Astrocyte (in vitro differentiated cells and primary cell): ENCODE measurements around the gene HEXD. TPM values are rescaled to one million over a fixed set of nuclear protein-coding genes. Genes with fewer than 3 reads are reported as not detected.

Experiments
- DNase-seq: peaks from one replicate; pipeline ENCODE4 v3.0.0-alpha.2; 2010; ENCODE audit warnings: low read depth
- FAIRE-seq: peaks from 2 replicates; lab custom pipeline; 2011; peaks lifted over from hg19 to GRCh38; lab: Jason Lieb, UNC
- H2AFZ ChIP-seq: 2 replicates; pipeline ENCODE4 v1.6.0; 2012; ENCODE audit warnings: low read depth, low read length, inconsistent platforms
- H3K27ac ChIP-seq: 2 replicates; pipeline ENCODE4 v1.5.1; 2011; ENCODE audit warnings: low read depth, low read length, inconsistent platforms
- H3K27me3 ChIP-seq: 2 replicates; pipeline ENCODE4 v1.6.0; 2011; ENCODE audit warnings: low read length, inconsistent platforms; ENCODE audit not compliant: insufficient read depth
- H3K36me3 ChIP-seq: 2 replicates; pipeline ENCODE4 v1.5.1; 2011; ENCODE audit warnings: low read length, inconsistent platforms; ENCODE audit not compliant: insufficient read depth
- H3K4me1 ChIP-seq: 2 replicates; pipeline ENCODE4 v1.5.1; 2011; ENCODE audit warnings: low read length, inconsistent platforms; ENCODE audit not compliant: insufficient read depth
- H3K4me2 ChIP-seq: 2 replicates; pipeline ENCODE4 v1.6.0; 2012; ENCODE audit warnings: low read length, inconsistent platforms
- H3K4me3 ChIP-seq: 2 replicates; pipeline ENCODE4 v1.5.1; 2011; ENCODE audit warnings: low read depth, mild to moderate bottlenecking, low read length, inconsistent platforms; ENCODE audit not compliant: insufficient read depth
- H3K79me2 ChIP-seq: 2 replicates; pipeline ENCODE4 v1.6.0; 2012; ENCODE audit warnings: mild to moderate bottlenecking, low read length, inconsistent platforms; ENCODE audit not compliant: insufficient read depth
- H3K9ac ChIP-seq: 2 replicates; pipeline ENCODE4 v1.6.0; 2012; ENCODE audit warnings: mild to moderate bottlenecking, low read length, inconsistent platforms
- H3K9me3 ChIP-seq: 2 replicates; pipeline ENCODE4 v1.5.1; 2012; ENCODE audit warnings: low read depth, mild to moderate bottlenecking, low read length, inconsistent platforms; ENCODE audit not compliant: insufficient read depth
- H4K20me1 ChIP-seq: 2 replicates; pipeline ENCODE4 v1.6.0; 2012; ENCODE audit warnings: low read length, inconsistent platforms; ENCODE audit not compliant: insufficient read depth
- H3K27ac Mint-ChIP-seq: one replicate; pipeline ENCODE4 v1.8.0; 2021; ENCODE audit warnings: mild to moderate bottlenecking, mixed read lengths; ENCODE audit not compliant: unreplicated experiment
- H3K27me3 Mint-ChIP-seq: one replicate; pipeline ENCODE4 v1.8.0; 2021; ENCODE audit warnings: low read depth, mixed read lengths; ENCODE audit not compliant: unreplicated experiment
- H3K36me3 Mint-ChIP-seq: one replicate; pipeline ENCODE4 v1.8.0; 2021; ENCODE audit warnings: low read depth, mixed read lengths; ENCODE audit not compliant: unreplicated experiment
- H3K4me1 Mint-ChIP-seq: one replicate; pipeline ENCODE4 v1.8.0; 2021; ENCODE audit warnings: low read depth, mixed read lengths; ENCODE audit not compliant: unreplicated experiment
- H3K4me3 Mint-ChIP-seq: one replicate; pipeline ENCODE4 v1.8.0; 2021; ENCODE audit warnings: mild to moderate bottlenecking, moderate library complexity, mixed read lengths; ENCODE audit not compliant: unreplicated experiment
- H3K9me3 Mint-ChIP-seq: one replicate; pipeline ENCODE4 v1.8.0; 2021; ENCODE audit warnings: mild to moderate bottlenecking, mixed read lengths; ENCODE audit not compliant: unreplicated experiment
- CTCF ChIP-seq: IDR thresholded peaks from 2 replicates; pipeline ENCODE4 v1.5.1; 2011; ENCODE audit warnings: low read depth, mild to moderate bottlenecking, inconsistent platforms, low read length, moderate library complexity; ENCODE audit not compliant: insufficient read depth
- EZH2 ChIP-seq: IDR thresholded peaks from 2 replicates; pipeline ENCODE4 v1.6.1; 2012; ENCODE audit warnings: mild to moderate bottlenecking, low read length, inconsistent platforms; ENCODE audit not compliant: insufficient read depth
- total RNA-seq: library from RNA; stranded (reverse); gene quantifications from 2 replicates; pipeline ENCODE4 v1.2.1, GENCODE V29; 2021

Gene HEXD
- total RNA-seq, 1 donor from 2014 or later: 11.1 TPM

DNA sequence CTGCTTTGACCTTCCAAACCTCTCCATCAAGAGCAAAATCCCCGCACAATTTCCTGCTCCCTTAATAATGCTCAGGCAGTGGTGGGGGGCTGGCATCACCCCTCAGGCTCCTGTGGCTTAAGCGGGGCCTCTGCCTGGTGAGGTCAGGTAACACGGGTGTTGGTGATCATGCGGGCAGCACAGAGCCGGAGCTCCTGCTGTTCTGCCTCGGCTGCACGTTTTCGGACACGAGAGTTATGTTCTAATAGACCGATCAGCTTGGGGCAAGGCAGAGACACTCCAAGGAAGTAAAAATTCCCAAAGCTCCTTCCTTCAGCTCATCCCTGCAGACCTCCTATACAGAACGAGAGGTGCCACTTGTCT lies 46.4 kb downstream of the HEXD start:
- Histone ChIP-seq H3K9ac (no peak overlapping the region), H3K27ac (no peak overlapping the region), H3K4me1 (peaks cover 1% of the 10 kb centered on the region), H3K9me3 (no peaks in the 10 kb centered on the region), H3K4me3 (no peak overlapping the region), H2AFZ (no peak overlapping the region), H4K20me1 (peaks cover 13% of the 10 kb centered on the region), H3K27me3 (no peaks in the 10 kb centered on the region), H3K36me3 (peaks cover 29% of the 10 kb centered on the region), H3K79me2 (peaks cover 4% of the 10 kb centered on the region), H3K4me2 (no peak overlapping the region)
- Mint-ChIP-seq H3K27ac (no peak overlapping the region), H3K27me3 (no peaks in the 10 kb centered on the region), H3K4me3 (no peak overlapping the region), H3K36me3 (peaks cover 42% of the 10 kb centered on the region), H3K4me1 (no peaks in the 10 kb centered on the region), H3K9me3 (no peaks in the 10 kb centered on the region)
- DNase-seq: no peak
- no peak for FAIRE-seq
- no peak for TF ChIP-seq EZH2
- TF ChIP-seq CTCF: no peak

DNA sequence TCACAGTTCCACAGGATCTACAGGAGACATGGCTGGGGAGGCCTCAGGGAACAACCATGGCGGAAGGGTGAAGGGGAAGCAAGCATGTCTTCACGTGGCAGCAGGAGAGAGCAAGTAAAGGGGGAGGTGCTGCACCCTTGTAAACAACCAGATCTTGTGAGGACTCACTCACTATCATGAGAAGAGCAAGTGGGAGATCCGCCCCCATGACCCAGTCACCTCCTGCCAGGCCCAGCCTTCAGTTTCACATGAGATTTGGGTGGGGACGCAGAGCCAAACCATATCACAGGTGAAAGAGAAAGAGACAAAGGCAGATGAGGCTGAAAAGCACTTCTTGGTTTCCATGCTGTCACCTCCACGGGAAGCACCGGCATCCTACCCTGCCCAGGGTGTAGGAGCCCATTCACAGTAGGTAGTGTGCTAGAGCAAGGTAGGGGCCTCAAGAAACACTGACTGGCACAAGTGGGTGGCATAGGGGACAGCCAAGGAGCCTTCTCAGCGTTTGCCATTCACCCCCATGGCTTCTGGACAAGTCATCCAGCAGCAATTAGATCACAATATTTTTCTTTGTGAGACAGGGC lies 47.0 kb downstream of the HEXD start:
- H3K4me2 ChIP-seq: no peak overlapping the region
- no peaks in the 10 kb centered on the region for H3K4me1 Mint-ChIP-seq
- H3K36me3 ChIP-seq: peaks cover 33% of the 10 kb centered on the region
- DNase-seq (no peak), FAIRE-seq (no peak)
- no peak overlapping the region for H3K4me3 Mint-ChIP-seq
- peaks cover 42% of the 10 kb centered on the region for H3K36me3 Mint-ChIP-seq
- no peak overlapping the region for H3K4me3 ChIP-seq
- no peak overlapping the region for H3K27ac ChIP-seq
- no peaks in the 10 kb centered on the region for H3K9me3 ChIP-seq
- no peak for TF ChIP-seq EZH2
- no peak for TF ChIP-seq CTCF
- no peaks in the 10 kb centered on the region for H3K27me3 Mint-ChIP-seq
- no peaks in the 10 kb centered on the region for H3K9me3 Mint-ChIP-seq
- no peaks in the 10 kb centered on the region for H3K27me3 ChIP-seq
- H3K79me2 ChIP-seq: no peaks in the 10 kb centered on the region
- no peak overlapping the region for H2AFZ ChIP-seq
- H3K27ac Mint-ChIP-seq: no peak overlapping the region
- peaks cover 12% of the 10 kb centered on the region for H4K20me1 ChIP-seq
- no peaks in the 10 kb centered on the region for H3K4me1 ChIP-seq
- no peak overlapping the region for H3K9ac ChIP-seq

- H3K4me3 Mint-ChIP-seq: no peak overlapping the region
- DNase-seq: peak; percentile 42
- Histone ChIP-seq H3K4me2 (no peak overlapping the region), H2AFZ (no peak overlapping the region), H3K27ac (no peak overlapping the region), H3K9ac (no peak overlapping the region), H3K9me3 (no peaks in the 10 kb centered on the region), H3K4me1 (no peaks in the 10 kb centered on the region), H4K20me1 (no peaks in the 10 kb centered on the region), H3K4me3 (no peak overlapping the region), H3K27me3 (no peaks in the 10 kb centered on the region), H3K36me3 (peaks cover 25% of the 10 kb centered on the region), H3K79me2 (no peaks in the 10 kb centered on the region)
- H3K9me3 Mint-ChIP-seq: no peaks in the 10 kb centered on the region
- no peak overlapping the region for H3K27ac Mint-ChIP-seq
- FAIRE-seq: no peak
- H3K36me3 Mint-ChIP-seq: peaks cover 38% of the 10 kb centered on the region
- H3K4me1 Mint-ChIP-seq: no peaks in the 10 kb centered on the region
- no peaks in the 10 kb centered on the region for H3K27me3 Mint-ChIP-seq
- no peak for TF ChIP-seq CTCF
- no peak for TF ChIP-seq EZH2
These were observed 50.5 kb downstream of the HEXD start for GRCh38 chr17:82468692-82469091.
